ENCODE results near the gene TUBGCP6.
"Not testable (repeated sequence)": the region's sequence is repeated elsewhere in the genome, so short reads cannot be mapped to it uniquely, and the experiment has no call there.

The TUBGCP6 gene

DNA sequence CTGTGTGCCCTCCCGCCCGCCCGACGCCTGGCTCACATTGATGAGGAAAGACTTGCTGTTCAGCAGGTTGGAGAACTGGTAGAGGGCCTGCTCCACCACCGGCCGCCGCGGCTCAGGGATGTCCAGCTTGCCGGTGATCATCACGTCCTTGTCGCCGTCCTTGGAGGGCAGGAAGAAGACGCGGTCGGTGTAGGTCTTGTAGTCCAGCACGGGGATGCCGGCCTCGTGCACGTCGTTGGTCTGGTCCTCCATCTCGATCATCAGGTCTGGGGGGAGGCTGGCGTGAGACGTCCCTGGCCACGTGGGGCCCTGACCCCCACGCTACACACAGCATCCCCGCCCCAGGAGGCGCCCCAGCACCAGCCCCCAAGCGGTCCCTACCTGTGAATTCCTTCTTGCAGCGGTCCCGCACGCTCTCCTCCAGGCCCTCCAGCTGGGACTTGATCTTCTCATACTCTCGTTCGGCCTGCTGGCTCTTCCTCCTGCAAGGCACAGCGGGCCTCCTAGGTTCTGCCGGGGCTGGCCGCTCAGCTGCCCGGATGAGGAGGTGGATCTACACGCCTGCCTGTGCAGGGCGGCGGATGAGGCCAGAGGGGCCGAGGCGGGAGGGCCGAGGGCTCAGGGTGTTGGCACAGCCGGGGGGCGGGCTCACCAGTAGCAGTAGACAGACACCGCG, 36.0 kb upstream of the TUBGCP6 start:
- DNase-seq (ENCODE audit: extremely low read depth in 1 of 2, low read depth in 1 of 2): no peak

DNA sequence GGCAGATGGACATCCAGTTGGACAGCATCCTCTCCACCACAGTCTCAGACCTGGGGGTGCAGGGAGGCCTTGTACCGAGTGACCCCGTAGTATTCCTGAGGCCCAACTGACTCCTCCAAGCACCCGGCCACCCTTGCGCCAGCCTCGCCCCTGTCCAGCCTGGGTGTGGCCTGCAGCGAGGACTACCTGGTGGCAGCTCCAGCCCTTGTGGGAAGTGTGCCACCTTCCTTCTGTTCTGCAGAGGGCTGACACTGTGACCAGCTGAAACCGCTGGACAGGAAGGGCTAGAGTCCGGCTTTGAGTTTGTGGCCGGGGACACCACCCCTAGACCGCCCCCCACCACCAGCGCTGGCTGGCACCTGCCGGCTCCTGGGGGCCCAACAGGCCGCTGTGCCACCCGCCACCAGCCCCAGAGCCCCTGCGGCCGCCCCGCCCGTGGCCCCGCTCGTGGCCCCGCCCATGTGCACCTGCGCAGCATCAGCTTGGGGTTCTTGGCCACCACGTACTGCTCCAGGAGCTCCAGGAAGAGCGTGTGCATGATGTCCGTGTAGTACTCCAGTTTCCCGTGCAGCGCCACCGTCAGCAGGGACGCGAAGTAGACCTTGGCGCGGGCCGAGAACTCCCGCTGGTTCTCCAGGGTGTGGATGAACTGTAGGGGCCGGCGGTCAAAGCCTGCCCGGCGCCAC, 35.3 kb upstream of the TUBGCP6 start:
- no peak for DNase-seq (ENCODE audit: extremely low read depth in 1 of 2, low read depth in 1 of 2)

DNA sequence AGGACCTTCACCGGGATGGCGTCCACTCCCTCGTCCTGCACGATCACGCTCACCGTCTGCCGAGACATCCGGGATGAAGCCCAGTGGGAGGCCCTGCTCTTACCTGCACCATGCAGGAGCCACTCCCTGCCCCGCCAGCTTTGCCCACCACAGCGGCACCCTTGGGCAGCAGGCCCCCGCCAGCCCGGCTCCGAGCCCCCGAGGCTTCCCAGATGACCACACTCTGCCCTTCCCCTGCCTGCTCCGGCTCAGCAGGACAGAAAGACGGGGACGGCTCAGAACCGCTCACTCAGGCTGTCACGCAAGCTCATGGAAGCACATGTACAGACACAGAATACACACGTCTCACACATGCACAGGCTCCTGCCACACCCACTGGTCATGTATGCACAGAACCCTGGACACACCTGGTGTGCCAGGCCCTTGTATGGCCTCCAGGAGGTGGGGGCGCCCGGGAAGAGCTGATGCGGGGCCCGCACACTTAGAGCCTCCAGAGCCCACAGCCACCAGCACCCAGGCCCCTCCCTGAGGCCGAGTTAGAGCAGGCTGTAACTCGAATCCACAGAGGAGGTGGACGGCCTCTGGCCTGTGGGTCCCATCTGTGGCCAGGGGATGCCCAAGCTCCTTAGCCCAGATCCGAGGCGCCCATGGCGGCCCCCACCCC, 34.3 kb upstream of the TUBGCP6 start:
- no peak for DNase-seq (ENCODE audit: extremely low read depth in 1 of 2, low read depth in 1 of 2)

DNA sequence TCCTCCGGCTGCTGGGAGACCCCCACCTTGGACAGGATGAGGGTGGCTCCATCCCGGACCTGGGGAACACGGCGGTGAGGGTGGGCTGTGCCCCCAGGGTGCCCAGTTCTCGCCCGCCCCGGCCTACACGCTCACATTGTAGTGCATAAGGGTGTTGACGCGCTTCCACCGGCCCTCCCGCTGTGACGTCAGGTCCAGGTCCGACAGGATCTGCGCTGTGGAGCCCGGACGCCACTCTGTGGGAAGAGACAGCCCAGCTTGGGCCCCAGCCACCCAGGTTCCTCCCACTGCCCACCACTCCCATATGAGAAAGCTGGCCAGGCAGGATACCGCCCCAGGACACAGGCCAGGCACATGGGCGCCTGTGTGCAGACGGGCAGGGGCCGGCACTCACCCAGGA, 33.6 kb upstream of the TUBGCP6 start:
- no peak for DNase-seq (ENCODE audit: extremely low read depth in 1 of 2, low read depth in 1 of 2)

DNA sequence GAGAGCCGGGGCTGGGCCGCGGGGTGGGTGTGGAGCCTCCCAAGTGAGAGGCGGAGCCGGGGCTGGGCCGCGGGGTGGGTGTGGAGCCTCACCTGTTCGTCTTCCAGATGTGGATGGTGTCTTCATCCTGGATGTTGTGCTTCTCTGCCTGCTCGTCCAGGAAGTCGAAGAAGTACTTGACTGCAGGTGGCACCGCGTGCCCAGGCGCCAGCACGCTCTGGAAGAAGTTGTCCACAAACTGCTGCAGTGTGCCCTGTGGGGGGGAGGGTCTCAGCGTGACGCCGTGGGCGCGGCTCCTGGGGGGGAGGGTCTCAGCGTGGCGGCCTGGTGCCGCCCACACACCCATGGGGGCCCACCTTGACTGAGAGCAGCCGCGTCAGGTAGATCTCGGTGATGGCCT, 32.9 kb upstream of the TUBGCP6 start:
- DNase-seq (ENCODE audit: extremely low read depth in 1 of 2, low read depth in 1 of 2): no peak

DNA sequence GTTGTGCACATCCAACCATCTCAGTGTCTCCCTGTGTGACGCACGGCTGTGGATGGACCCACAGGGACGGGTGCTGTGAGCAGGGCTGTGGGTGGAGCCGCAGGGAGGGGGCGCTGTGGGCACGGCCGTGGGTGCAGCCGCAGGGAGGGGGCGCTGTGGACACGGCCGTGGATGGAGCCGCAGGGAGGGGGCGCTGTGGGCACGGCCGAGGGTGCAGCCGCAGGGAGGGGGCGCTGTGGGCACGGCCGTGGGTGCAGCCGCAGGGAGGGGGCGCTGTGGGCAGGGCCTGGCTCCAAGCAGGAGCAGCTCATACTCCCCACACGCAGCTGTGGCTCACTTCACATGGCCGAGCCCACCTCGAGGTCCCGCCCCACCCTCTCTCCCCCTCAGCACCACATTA, 31.3 kb upstream of the TUBGCP6 start:
- no peak for DNase-seq (ENCODE audit: extremely low read depth in 1 of 2, low read depth in 1 of 2)

DNA sequence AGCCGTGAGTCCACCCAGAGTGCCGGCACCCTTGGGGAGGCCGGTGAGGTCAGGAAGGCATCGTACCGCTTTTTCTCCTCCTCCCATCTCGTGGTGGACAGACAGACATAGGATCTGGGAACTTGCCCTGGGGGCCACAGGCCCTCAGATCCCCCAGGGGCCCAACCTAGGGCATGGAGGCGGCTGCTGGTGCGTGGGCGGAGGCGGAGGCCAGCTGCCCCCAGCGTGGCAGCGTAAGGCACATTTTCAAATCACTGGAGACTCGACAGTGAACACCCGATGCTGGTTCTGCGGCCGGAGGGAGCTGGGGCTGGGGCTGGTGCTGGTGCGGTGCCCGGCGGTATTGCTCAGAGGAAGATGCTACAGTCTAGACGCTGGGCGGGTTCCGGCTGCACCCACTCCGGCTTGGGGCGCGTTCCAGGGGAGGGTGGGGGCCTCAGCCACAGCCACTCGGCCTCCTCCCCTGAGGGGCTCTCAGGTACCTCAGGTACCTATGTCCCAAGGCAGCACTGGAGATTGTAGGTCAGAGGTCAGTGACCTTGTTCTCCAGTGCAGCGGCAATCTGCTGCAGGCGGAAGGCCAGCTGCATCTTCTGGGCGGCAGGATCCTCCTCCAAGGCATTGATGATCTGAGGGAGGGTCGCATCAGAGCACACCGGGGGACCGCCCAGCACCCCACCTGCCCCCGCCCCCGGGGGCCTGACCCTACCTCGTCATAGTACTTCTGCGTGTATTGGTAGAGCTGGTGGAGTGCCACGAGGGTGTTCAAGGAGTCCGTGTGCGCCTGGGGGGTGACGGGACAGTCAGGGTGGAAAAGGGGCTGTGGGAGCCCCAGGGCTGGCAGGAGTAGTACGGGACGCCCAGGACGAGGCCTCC, 30.6 kb upstream of the TUBGCP6 start:
- DNase-seq (ENCODE audit: extremely low read depth in 1 of 2, low read depth in 1 of 2): no peak

DNA sequence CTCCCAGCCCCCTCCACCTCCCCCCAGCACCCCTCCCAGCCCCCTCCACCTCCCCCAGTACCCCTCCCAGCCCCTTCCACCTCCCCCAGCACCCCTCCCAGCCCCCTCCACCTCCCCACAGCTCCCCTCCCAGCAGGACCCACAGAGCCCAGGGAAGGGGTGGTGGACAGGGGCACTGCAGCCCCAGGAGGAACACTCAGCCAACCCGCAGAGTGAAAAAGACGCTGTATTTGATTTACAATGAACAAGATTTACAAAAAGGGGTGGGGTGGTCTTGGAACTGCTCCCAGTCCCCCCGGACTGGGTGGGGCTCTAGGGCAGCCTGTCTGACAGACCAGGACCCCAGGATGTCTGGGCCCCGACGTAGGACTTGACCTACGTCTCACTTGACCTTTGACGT, 29.9 kb upstream of the TUBGCP6 start:
- DNase-seq (ENCODE audit: extremely low read depth in 1 of 2, low read depth in 1 of 2): no peak

DNA sequence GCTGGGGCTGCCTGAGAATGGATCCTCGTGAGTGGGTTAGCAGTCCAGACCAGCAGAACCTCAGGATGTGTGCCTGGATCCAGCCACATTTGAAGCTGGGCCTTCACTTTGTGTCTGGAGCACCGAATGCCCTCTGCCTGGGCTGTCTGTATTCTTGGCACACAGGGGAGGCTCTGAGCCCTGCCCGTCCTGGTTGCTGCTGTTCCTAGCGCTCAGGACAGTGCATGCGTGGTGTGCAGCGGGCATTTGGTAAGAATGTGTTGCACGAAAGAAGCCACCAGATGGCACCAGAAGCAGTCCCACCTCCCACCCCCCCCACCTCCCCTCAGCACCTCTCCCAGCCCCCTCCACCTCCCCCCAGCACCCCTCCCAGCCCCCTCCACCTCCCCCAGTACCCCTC, 29.5 kb upstream of the TUBGCP6 start:
- DNase-seq (ENCODE audit: extremely low read depth in 1 of 2, low read depth in 1 of 2): no peak

DNA sequence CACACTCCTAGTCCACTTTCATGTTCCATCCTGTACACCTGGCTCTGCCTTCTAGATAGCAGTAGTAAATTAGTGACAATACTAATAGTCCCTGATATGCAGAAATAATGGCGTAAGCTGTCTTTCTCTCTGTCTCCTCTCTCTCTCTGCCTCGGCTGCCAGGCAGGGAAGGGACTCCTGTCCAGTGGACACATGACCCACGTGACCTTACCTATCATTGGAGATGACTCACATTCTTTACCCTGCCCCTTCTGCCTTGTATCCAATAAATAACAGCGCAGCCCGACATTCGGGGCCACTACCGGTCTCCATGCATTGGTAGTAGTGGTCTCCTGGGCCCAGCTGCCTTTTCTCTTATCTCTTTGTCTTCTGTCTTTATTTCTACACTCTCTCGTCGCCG, 29.0 kb upstream of the TUBGCP6 start:
- not testable (repeated sequence) for DNase-seq (ENCODE audit: extremely low read depth in 1 of 2, low read depth in 1 of 2)

DNA sequence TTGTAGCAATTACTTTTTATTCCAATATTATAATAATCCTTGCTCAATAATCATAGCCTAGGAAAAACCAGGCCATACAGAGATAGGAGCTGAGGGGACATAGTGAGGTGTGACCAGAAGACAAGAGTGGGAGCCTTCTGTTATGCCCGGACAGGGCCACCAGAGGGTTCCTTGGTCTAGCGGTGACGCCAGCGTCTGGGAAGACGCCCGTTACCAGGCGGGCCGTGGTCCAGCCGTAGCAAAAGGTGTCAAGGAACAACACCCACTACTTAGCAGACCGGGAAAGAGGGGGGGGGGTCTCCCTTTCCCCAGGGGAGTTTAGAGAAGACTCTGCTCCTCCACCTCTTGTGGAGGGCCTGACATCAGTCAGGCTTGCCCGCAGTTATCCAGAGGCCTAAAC, 28.5 kb upstream of the TUBGCP6 start:
- not testable (repeated sequence) for DNase-seq (ENCODE audit: extremely low read depth in 1 of 2, low read depth in 1 of 2)

DNA sequence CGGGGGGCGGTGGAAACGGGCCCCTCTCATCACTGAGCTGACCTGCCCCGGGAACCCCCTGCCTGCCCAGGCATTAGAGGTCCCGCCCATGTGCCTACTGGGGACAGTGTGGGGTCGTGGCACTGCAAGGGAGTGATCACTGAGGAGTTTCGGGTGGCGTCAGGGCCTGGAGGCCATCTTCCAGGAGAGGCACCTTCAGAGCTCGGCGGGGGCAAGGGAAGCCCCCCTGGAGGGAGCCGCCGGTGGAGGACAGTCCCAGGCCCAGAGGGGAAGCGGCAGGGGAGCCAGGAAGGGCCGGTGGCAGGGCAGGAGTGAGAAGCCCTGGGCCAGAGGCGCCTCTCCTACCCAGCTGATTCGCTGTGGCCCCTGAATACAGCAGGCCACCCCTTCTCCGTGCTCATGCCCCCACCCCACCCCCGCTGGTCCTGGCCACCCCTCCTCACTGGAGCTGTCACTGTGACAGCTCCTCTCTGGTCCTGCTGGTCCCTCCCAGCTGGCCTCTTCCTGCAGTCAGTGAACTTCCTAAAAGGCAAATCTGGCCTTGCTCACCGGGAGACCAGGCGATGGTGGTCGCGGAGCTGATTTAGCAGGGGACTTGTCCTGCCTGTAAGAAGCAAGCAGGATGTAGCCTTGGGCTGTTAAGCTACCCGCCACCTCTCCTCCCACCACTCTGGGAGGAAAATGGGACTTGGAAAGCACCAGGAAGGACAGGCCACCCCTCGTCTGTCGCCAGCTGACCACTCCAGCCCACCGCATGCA, 27.4 kb upstream of the TUBGCP6 start:
- no peak for DNase-seq (ENCODE audit: extremely low read depth in 1 of 2, low read depth in 1 of 2)

DNA sequence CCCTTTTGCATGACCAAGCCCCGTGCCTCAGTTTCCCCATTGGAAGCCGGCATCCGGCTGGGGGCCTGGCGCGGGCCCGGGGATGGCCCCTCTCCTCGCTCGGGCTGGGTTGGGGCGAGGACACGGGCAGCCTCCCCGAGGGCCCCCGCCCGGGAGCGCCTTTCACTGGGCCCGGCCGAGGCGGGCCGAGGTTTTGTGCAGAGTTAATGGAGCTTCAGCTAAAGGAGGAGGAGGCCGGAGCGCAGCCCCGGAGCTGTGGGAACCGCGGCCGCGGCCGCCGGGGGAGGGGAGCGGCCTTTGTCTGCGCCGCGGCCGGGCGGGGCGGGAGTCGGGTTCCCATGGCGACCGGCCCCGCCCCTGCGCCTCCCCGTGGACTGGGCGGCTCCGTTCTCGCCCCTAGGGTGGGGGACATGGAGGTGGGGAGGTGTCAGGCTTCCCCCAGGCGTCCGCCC, 26.7 kb upstream of the TUBGCP6 start:
- peak in 1 of 2 donors; percentile 39 for DNase-seq (ENCODE audit: extremely low read depth in 1 of 2, low read depth in 1 of 2)

DNA sequence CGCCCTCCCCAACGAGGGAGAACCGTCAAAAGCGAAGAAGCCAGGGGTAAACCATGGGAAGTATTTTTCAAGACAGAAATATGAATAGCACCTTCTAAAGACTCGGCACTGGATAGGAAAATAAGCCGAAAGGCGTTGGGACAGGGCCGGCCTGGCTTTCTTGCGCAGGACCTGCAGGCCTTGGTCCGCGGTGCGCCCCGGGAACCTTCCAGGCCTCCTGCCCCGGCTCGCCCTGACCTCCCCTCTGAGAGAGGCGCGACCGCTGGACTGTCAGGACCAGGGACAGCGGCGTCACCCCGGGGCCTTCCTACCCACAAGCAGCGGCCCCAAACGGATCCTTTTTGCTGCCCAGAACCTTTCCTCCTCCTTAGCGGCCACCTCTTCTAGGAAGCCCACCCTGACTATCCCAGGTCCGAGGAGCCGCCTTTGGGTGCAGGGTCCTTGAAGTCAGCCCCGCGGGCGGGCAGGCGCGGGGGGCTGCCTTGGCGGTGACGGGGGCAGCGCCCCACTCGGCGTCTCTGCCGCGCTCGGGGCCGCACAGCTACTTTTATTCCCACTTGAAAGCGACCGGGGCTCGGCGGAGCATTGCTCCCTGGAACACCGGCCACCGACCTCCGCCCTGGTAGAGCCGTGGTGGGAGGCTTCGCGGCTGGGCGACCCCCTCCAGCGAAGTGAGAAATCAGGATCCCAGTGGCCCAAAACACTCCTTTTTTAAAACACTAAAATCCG, 26.0 kb upstream of the TUBGCP6 start:
- DNase-seq (ENCODE audit: extremely low read depth in 1 of 2, low read depth in 1 of 2): peak in 1 of 2 donors; percentile 56

DNA sequence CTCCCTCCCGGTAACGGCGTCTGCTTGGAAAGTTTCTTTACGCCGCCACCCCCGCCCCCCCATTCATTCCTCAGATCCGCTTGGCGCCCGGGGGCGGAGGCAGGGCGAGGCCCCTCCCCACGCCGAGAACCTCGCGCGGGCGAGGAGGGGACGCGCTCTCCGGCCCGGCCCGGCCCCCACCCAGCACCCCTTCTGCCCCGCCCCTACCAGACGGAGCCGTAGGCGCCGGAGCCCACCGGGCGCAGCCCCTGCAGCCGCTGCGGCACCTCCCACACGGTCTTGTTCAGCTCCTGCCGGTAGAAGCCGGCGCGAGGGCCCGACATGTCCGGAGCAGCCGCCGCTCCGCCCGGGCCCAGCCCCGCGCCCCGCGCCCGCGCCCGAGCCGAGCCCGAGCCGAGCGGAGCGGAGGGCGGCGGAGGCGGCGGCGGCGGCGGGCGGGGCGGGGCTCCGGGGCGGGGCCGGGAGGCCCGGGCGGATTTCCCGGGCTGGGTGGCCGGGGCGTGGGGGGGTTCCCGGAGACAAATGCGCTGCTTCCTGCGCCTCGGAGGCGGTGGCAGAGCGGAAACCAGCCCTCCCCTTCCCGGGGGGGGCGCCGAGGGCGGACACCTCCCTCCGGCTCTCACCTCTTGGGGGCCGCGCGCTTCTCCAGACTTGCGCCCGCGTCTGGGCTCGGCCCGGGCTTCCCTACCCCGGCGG, 25.3 kb upstream of the TUBGCP6 start, which contains the start of gene MAPK11:
TSS of gene MAPK11 (minus strand) at position 411 of the 696 bp plus-strand sequence. CDS start at position 323, 88 bp downstream.
- DNase-seq (ENCODE audit: extremely low read depth in 1 of 2, low read depth in 1 of 2): peak in 1 of 2 donors; percentile 57

DNA sequence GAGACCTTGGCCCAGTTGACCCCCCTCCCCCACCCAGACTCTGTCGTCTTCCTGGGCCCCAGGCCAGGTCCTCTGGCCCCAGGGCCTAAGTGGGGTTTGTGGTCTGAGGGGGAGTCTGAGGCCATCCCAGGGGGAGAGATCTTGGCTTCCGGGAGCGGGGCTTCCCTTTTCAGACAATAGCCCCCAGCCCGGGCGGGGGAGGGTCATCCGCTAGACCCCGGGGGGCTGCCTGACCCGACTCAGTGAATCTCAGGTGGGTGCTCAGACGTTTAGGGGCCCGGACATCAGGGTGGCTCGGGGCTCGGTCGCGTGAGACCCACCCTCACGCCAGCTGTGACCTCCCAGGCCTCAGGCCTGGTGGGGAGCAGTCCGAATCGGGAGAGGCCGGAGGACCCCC, 24.7 kb upstream of the TUBGCP6 start:
- no peak for DNase-seq (ENCODE audit: extremely low read depth in 1 of 2, low read depth in 1 of 2)

DNA sequence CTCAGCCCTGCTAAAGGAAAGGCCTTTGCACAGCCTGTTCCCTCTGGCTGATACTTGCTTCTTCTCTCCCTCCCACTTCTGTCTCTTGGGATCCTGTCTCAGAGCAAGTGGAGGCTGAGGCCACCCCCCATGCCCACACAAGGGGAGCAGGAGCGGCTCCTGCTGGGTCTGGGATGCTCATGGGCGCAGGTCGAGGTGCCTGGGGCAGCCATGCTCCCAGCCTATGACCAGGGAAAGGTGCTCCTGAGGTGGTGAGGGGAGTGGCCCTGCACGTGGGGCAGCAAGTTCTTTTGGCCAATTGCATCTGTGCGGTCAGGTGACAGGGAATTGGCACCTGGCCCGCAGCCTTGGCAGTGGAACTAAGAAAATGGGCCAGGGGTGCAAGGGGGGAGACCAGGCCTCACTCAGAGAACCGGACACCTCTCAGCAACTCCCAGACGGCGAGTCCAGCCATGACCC, 23.9 kb upstream of the TUBGCP6 start:
- DNase-seq (ENCODE audit: extremely low read depth in 1 of 2, low read depth in 1 of 2): no peak

DNA sequence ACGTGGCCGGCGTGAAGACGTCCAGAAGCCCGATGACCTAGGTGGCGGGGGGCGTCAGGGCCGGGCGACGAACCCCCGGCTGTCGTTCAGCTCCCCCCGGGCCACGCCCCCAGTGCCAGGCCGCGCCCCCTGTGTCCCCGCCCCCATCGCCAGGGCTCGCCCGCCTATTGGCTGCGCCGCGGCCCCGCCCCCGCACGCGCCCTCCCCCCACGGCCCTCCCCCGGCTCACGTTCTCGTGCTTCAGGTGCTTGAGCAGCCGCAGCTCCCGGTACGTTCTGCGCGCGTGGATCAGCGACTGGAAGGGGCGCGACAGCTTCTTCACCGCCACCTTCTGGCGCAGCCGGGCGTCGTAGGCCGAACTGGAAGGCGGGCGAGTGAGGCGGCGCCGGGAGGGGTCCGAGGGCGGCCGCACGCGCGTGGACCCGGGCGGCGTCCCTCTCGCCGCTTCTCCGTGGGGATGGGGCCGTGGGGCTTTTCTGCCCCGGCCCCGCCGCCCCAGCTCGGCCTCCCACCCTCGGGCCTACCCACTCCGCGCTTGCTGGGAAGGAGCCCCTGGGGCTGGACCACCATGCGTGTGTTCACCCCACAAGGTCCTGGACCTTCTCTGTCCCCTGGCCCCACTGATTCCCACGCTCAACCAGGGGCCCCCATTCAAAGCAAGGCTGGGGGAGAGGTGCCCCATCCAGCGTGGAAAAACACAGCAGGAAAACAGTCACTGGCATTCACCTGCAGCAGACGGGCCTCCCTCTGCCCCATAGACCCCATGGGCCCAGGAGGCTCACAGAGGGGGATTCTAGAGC, 23.0 kb upstream of the TUBGCP6 start:
- DNase-seq (ENCODE audit: extremely low read depth in 1 of 2, low read depth in 1 of 2): peak in 1 of 2 donors; percentile 36
